Neural progenitor cell (in vitro differentiated cells): ENCODE results near the gene UBXN2A. TPM values are rescaled to one million over a fixed set of nuclear protein-coding genes. Genes with fewer than 3 reads are reported as not detected.

ENCODE experiments used
- DNase-seq: peaks from one replicate; pipeline ENCODE4 v3.0.0-alpha.2; 2016; ENCODE audit warnings: low spot score
- H2AFZ ChIP-seq: fragments of 200-600 bp; sonication (generic); replicated peaks from 2 replicates; pipeline ENCODE4 v1.6.1; 2016; ENCODE audit warnings: antibody characterized with exemption
- H3F3A ChIP-seq: fragments of 200-600 bp; sonication (generic); 2 replicates; pipeline ENCODE4 v1.6.1; 2016; ENCODE audit warnings: antibody characterized with exemption, low read depth
- H3K27ac ChIP-seq: fragments of 200-600 bp; sonication (generic); 2 replicates; pipeline ENCODE4 v1.5.1; 2016; ENCODE audit warnings: mild to moderate bottlenecking
- H3K27me3 ChIP-seq: fragments of 200-600 bp; sonication (generic); 2 replicates; pipeline ENCODE4 v1.6.1; 2016; ENCODE audit warnings: mild to moderate bottlenecking, moderate library complexity
- H3K36me3 ChIP-seq: fragments of 200-600 bp; sonication (generic); 2 replicates; pipeline ENCODE4 v1.5.1; 2016
- H3K4me1 ChIP-seq: fragments of 200-600 bp; sonication (generic); 2 replicates; pipeline ENCODE4 v1.6.1; 2016; ENCODE audit warnings: mixed run types
- H3K4me2 ChIP-seq: fragments of 200-600 bp; sonication (generic); 2 replicates; pipeline ENCODE4 v1.6.1; 2016
- H3K4me3 ChIP-seq: fragments of 200-600 bp; sonication (generic); 2 replicates; pipeline ENCODE4 v1.5.1; 2016
- H3K79me2 ChIP-seq: fragments of 200-600 bp; sonication (generic); 2 replicates; pipeline ENCODE4 v1.6.1; 2016; ENCODE audit warnings: low read depth
- H3K9ac ChIP-seq: fragments of 200-600 bp; sonication (generic); 2 replicates; pipeline ENCODE4 v1.6.1; 2016
- H3K9me3 ChIP-seq: fragments of 200-600 bp; sonication (generic); 2 replicates; pipeline ENCODE4 v1.5.1; 2016; ENCODE audit warnings: low read depth
- H4K20me1 ChIP-seq: fragments of 200-600 bp; sonication (generic); 2 replicates; pipeline ENCODE4 v1.6.1; 2016; ENCODE audit warnings: low read depth
- H3K27ac Mint-ChIP-seq: 3 replicates; pipeline ENCODE4 v1.8.0; 2021; ENCODE audit warnings: mixed read lengths
- H3K27me3 Mint-ChIP-seq: 2 replicates; pipeline ENCODE4 v1.8.0; 2022; ENCODE audit warnings: low read depth, mild to moderate bottlenecking, inconsistent platforms, moderate library complexity, mixed read lengths; ENCODE audit not compliant: insufficient read depth
- H3K36me3 Mint-ChIP-seq: 3 replicates; pipeline ENCODE4 v1.8.0; 2021; ENCODE audit warnings: mixed read lengths
- H3K4me1 Mint-ChIP-seq: 3 replicates; pipeline ENCODE4 v1.8.0; 2021; ENCODE audit warnings: mixed read lengths
- H3K4me3 Mint-ChIP-seq: 3 replicates; pipeline ENCODE4 v1.8.0; 2021; ENCODE audit warnings: mild to moderate bottlenecking, moderate library complexity, mixed read lengths
- H3K9me3 Mint-ChIP-seq: 3 replicates; pipeline ENCODE4 v1.8.0; 2020; ENCODE audit warnings: mixed read lengths
- CTCF ChIP-seq: fragments of 200-600 bp; sonication (generic); IDR thresholded peaks from 2 replicates; pipeline ENCODE4 v1.5.1; 2017; ENCODE audit warnings: antibody characterized with exemption, mild to moderate bottlenecking
- EZH2 ChIP-seq: fragments of 200-600 bp; sonication (generic); IDR thresholded peaks from 2 replicates; pipeline ENCODE4 v1.6.1; 2017; ENCODE audit warnings: antibody characterized with exemption, mild to moderate bottlenecking, moderate library complexity
- EZH2phosphoT487 ChIP-seq: fragments of 200-600 bp; sonication (generic); IDR thresholded peaks from 2 replicates; pipeline ENCODE4 v1.6.1; 2017; ENCODE audit warnings: antibody characterized with exemption
- total RNA-seq: library from RNA; depleted of rRNA; stranded (reverse); fragments of >200 nt; gene quantifications from 2 replicates; pipeline ENCODE4 v1.2.3, GENCODE V29; 2015; ENCODE audit warnings: low replicate concordance

The UBXN2A gene
- total RNA-seq, 1 donor from 2014 or later: 24.1 TPM

- no peak overlapping the region for H2AFZ ChIP-seq
- Mint-ChIP-seq H3K27ac (no peak overlapping the region), H3K4me3 (no peak overlapping the region), H3K4me1 (no peaks in the 10 kb centered on the region), H3K27me3 (no peaks in the 10 kb centered on the region), H3K9me3 (no peaks in the 10 kb centered on the region), H3K36me3 (peaks cover 9% of the 10 kb centered on the region)
- H3K27ac ChIP-seq: no peak overlapping the region
- no peaks in the 10 kb centered on the region for H3K36me3 ChIP-seq
- peaks cover 5% of the 10 kb centered on the region for H3F3A ChIP-seq
- DNase-seq: no peak
- no peak overlapping the region for H3K4me3 ChIP-seq
- H3K4me2 ChIP-seq: no peak overlapping the region
- no peak overlapping the region for H3K9ac ChIP-seq
- no peak for TF ChIP-seq CTCF
- TF ChIP-seq EZH2phosphoT487: no peak
- no peak for TF ChIP-seq EZH2
- H3K9me3 ChIP-seq: no peaks in the 10 kb centered on the region
- H3K27me3 ChIP-seq: no peaks in the 10 kb centered on the region
- H4K20me1 ChIP-seq: peaks cover 19% of the 10 kb centered on the region
- H3K4me1 ChIP-seq: no peaks in the 10 kb centered on the region
- H3K79me2 ChIP-seq: peaks cover 50% of the 10 kb centered on the region
Measured at GRCh38 chr2:23954325-23955014, 14.2 kb downstream of the UBXN2A start.

GRCh38 chr2:23967846-23968245, 27.6 kb downstream of the UBXN2A start:
- Histone ChIP-seq H3K9ac (no peak overlapping the region), H3F3A (no peaks in the 10 kb centered on the region), H2AFZ (no peak overlapping the region), H3K27ac (no peak overlapping the region), H3K79me2 (no peaks in the 10 kb centered on the region), H3K4me1 (no peaks in the 10 kb centered on the region), H3K4me2 (no peak overlapping the region), H3K4me3 (no peak overlapping the region), H4K20me1 (no peaks in the 10 kb centered on the region), H3K36me3 (no peaks in the 10 kb centered on the region), H3K9me3 (no peaks in the 10 kb centered on the region), H3K27me3 (no peaks in the 10 kb centered on the region)
- Mint-ChIP-seq H3K36me3 (peaks cover 18% of the 10 kb centered on the region), H3K4me1 (no peaks in the 10 kb centered on the region), H3K27me3 (no peaks in the 10 kb centered on the region), H3K4me3 (no peak overlapping the region), H3K9me3 (peaks cover 2% of the 10 kb centered on the region), H3K27ac (no peak overlapping the region)
- no peak for DNase-seq
- TF ChIP-seq EZH2phosphoT487 (no peak), EZH2 (no peak), CTCF (no peak)

- Histone ChIP-seq H4K20me1 (no peaks in the 10 kb centered on the region), H3F3A (no peaks in the 10 kb centered on the region), H3K36me3 (peaks cover 6% of the 10 kb centered on the region), H3K27ac (no peak overlapping the region), H3K4me1 (no peaks in the 10 kb centered on the region), H3K79me2 (no peaks in the 10 kb centered on the region), H2AFZ (no peak overlapping the region), H3K4me2 (no peak overlapping the region), H3K27me3 (no peaks in the 10 kb centered on the region), H3K9me3 (no peaks in the 10 kb centered on the region), H3K9ac (no peak overlapping the region), H3K4me3 (no peak overlapping the region)
- Mint-ChIP-seq H3K27ac (no peak overlapping the region), H3K36me3 (peaks cover 22% of the 10 kb centered on the region), H3K27me3 (no peaks in the 10 kb centered on the region), H3K4me3 (no peak overlapping the region), H3K4me1 (no peaks in the 10 kb centered on the region), H3K9me3 (no peaks in the 10 kb centered on the region)
- DNase-seq: no peak
- no peak for TF ChIP-seq CTCF
- TF ChIP-seq EZH2phosphoT487: no peak
- TF ChIP-seq EZH2: no peak
Measured at GRCh38 chr2:23976883-23977282, 36.6 kb downstream of the UBXN2A start.
